ENCODE measurements around the gene GPC5. TPM values are rescaled to one million over a fixed set of nuclear protein-coding genes. Genes with fewer than 3 reads are reported as not detected.

The GPC5 gene
- total and polyA plus RNA-seq, 2 of the 8 experiments (the other 6 are each of a cell fraction or from before 2014, with no cell fraction given): 0.20 to 0.39 TPM

- Histone ChIP-seq H3K18ac (ENCODE audit: extremely low read depth, low read length) (no peak overlapping the region), H3K27me3 (replicated peaks in 1 of 4; ENCODE audit: control insufficient read depth in 3 of 4, extremely low read depth in 1 of 4, insufficient read depth in 3 of 4, low read length in 3 of 4) (no peaks in the 10 kb centered on the region), H3K9ac (replicated peaks in 1 of 4; ENCODE audit: extremely low read depth in 1 of 4, low read depth in 3 of 4, low read length in 3 of 4) (no peak overlapping the region), H3K4me3 (ENCODE audit: extremely low read depth in 1 of 4, insufficient read depth in 2 of 4, low read depth in 3 of 4, low read length in 4 of 4) (no peak overlapping the region), H2BK5ac (ENCODE audit: low read depth, low read length) (no peak overlapping the region), H4K91ac (replicated peaks; ENCODE audit: insufficient read length, low read length) (no peak overlapping the region), H3K79me1 (ENCODE audit: low read depth, low read length) (no peaks in the 10 kb centered on the region), H3K4me1 (replicated peaks in 1 of 4; ENCODE audit: control insufficient read depth in 3 of 4, insufficient read depth in 4 of 4, low read length in 3 of 4) (no peaks in the 10 kb centered on the region), H3K4me2 (ENCODE audit: insufficient read depth in 1 of 2, low read depth in 2 of 2, low read length in 2 of 2) (no peak overlapping the region), H2BK120ac (replicated peaks; ENCODE audit: low read depth, low read length) (no peak overlapping the region), H2BK20ac (ENCODE audit: low read length) (no peak overlapping the region), H4K20me1 (replicated peaks in 1 of 2; ENCODE audit: control insufficient read depth in 1 of 2, insufficient read depth in 2 of 2, low read length in 2 of 2) (no peaks in the 10 kb centered on the region), H3K79me2 (ENCODE audit: control insufficient read depth in 1 of 2, insufficient read depth in 2 of 2, low read length in 2 of 2) (no peaks in the 10 kb centered on the region), H4K5ac (ENCODE audit: insufficient read length, low read depth, low read length) (no peak overlapping the region), H3K56ac (replicated peaks; ENCODE audit: insufficient read length, low read depth, low read length) (no peak overlapping the region), H3K23me2 (ENCODE audit: low read depth, low read length) (no peaks in the 10 kb centered on the region), H3K14ac (ENCODE audit: insufficient read length) (no peak overlapping the region), H2AK5ac (ENCODE audit: low read depth, low read length) (no peak overlapping the region), H3K9me3 (ENCODE audit: insufficient read depth in 2 of 2, low read depth in 1 of 2, low read length in 1 of 2) (no peaks in the 10 kb centered on the region), H2BK12ac (ENCODE audit: low read depth, low read length) (no peak overlapping the region), H3K27ac (ENCODE audit: low read depth, low read length) (no peak overlapping the region), H2BK15ac (ENCODE audit: low read length) (no peak overlapping the region), H4K8ac (ENCODE audit: extremely low read depth, insufficient read depth, low read length) (no peak overlapping the region), H3K4ac (replicated peaks; ENCODE audit: insufficient read length, low read depth, low read length) (no peak overlapping the region), H2AFZ (ENCODE audit: low read length) (no peak overlapping the region), H3K36me3 (ENCODE audit: control insufficient read depth in 2 of 4, insufficient read depth in 4 of 4, low read length in 3 of 4) (no peaks in the 10 kb centered on the region), H3K23ac (ENCODE audit: insufficient read length) (no peak overlapping the region)
- POLR2A ChIA-PET (ENCODE audit: partially characterized antibody): no interaction called here
- WGBS, 2 experiments (ENCODE audit: extremely low coverage in 1 of 2, insufficient coverage in 1 of 2, insufficient read length in 1 of 2, insufficient replicate concordance in 2 of 2, low coverage in 1 of 2, low lambda C conversion rate in 2 of 2, missing lambda C conversion rate in 1 of 2): 84% methylated on average over 4 of the region's 4 CpGs; no CpG with 5 or more reads in 1 of the 2 experiments
- no peak for DNase-seq (ENCODE audit: low read depth in 1 of 2, low spot score in 2 of 2)
- FAIRE-seq: no peak
- CTCF ChIA-PET (ENCODE audit: partially characterized antibody): interaction anchor here (0.6 kb wide), 1 partner anchor 9 kb away, joined by 3 read pairs; no protein-coding TSS in a partner anchor
- TF ChIP-seq KDM1A (IDR thresholded peaks at IDR 0.05; ENCODE audit: borderline replicate concordance, low read length) (no peak), CHD1 (IDR thresholded peaks at IDR 0.05; ENCODE audit: low read depth, low read length) (no peak), CEBPB (IDR thresholded peaks at IDR 0.05; ENCODE audit: low read depth, low read length) (no peak), CTCF (IDR thresholded peaks at IDR 0.05; ENCODE audit: control extremely low read depth in 1 of 3, insufficient read depth in 1 of 3, low read depth in 1 of 3, low read length in 3 of 3) (no peak), MAFK (IDR thresholded peaks at IDR 0.05; ENCODE audit: low read depth, low read length) (no peak), RBBP5 (IDR thresholded peaks at IDR 0.05; ENCODE audit: borderline replicate concordance, low read depth, low read length) (no peak), FOSL1 (IDR thresholded peaks at IDR 0.05; ENCODE audit: insufficient read depth, low read depth, low read length) (no peak), ATF3 (IDR thresholded peaks at IDR 0.05; ENCODE audit: insufficient read depth, low read depth, low read length) (no peak), ATF2 (IDR thresholded peaks at IDR 0.05; ENCODE audit: low read length) (no peak), ASH2L (IDR thresholded peaks at IDR 0.05; ENCODE audit: low read length) (no peak)
Measured at GRCh38 chr13:92390217-92390616, 991.8 kb downstream of the GPC5 start.

Data from H1 (cell line).